ENCODE data around the gene SLX4IP.

SLX4IP gene

GRCh38 chr20:10633718-10634117 lies 198.6 kb downstream of the SLX4IP start:
- DNase-seq (ENCODE audit: low read depth, low spot score) = no peak

- DNase-seq (ENCODE audit: low read depth, low spot score) = no peak
Observed at GRCh38 chr20:10634211-10634610, 199.1 kb downstream of the SLX4IP start.

GRCh38 chr20:10634683-10635411 lies 199.7 kb downstream of the SLX4IP start:
- DNase-seq (ENCODE audit: low read depth, low spot score) = no peak

- DNase-seq (ENCODE audit: low read depth, low spot score) = no peak
Observed at GRCh38 chr20:10635476-10636208, 200.5 kb downstream of the SLX4IP start.

- DNase-seq (ENCODE audit: low read depth, low spot score) = no peak
Observed at GRCh38 chr20:10636326-10636818, 201.3 kb downstream of the SLX4IP start.

- DNase-seq (ENCODE audit: low read depth, low spot score) = no peak
Observed at GRCh38 chr20:10637031-10637559, 202.0 kb downstream of the SLX4IP start.

GRCh38 chr20:10637563-10637962 lies 202.5 kb downstream of the SLX4IP start:
- DNase-seq (ENCODE audit: low read depth, low spot score) = peak; percentile 86

GRCh38 chr20:10639077-10639736 lies 204.1 kb downstream of the SLX4IP start:
- no peak for DNase-seq (ENCODE audit: low read depth, low spot score)

GRCh38 chr20:10639737-10640556 lies 204.8 kb downstream of the SLX4IP start:
- DNase-seq (ENCODE audit: low read depth, low spot score) = no peak

GRCh38 chr20:10640897-10641296 lies 205.8 kb downstream of the SLX4IP start:
- DNase-seq (ENCODE audit: low read depth, low spot score) = no peak

GRCh38 chr20:10641467-10641866 lies 206.4 kb downstream of the SLX4IP start:
- no peak for DNase-seq (ENCODE audit: low read depth, low spot score)

- DNase-seq (ENCODE audit: low read depth, low spot score) = no peak
Observed at GRCh38 chr20:10641893-10642292, 206.8 kb downstream of the SLX4IP start.

GRCh38 chr20:10642856-10643559 lies 207.9 kb downstream of the SLX4IP start:
- no peak for DNase-seq (ENCODE audit: low read depth, low spot score)

GRCh38 chr20:10643560-10643873 lies 208.4 kb downstream of the SLX4IP start:
- DNase-seq (ENCODE audit: low read depth, low spot score) = no peak

GRCh38 chr20:10644458-10645204 lies 209.5 kb downstream of the SLX4IP start:
- no peak for DNase-seq (ENCODE audit: low read depth, low spot score)

GRCh38 chr20:10645205-10645570 lies 210.1 kb downstream of the SLX4IP start:
- DNase-seq (ENCODE audit: low read depth, low spot score) = no peak

GRCh38 chr20:10646006-10646405 lies 210.9 kb downstream of the SLX4IP start:
- no peak for DNase-seq (ENCODE audit: low read depth, low spot score)

GRCh38 chr20:10646886-10647420 lies 211.8 kb downstream of the SLX4IP start:
- DNase-seq (ENCODE audit: low read depth, low spot score) = no peak

GRCh38 chr20:10647471-10647870 lies 212.4 kb downstream of the SLX4IP start:
- DNase-seq (ENCODE audit: low read depth, low spot score) = no peak

GRCh38 chr20:10647909-10648308 lies 212.8 kb downstream of the SLX4IP start:
- no peak for DNase-seq (ENCODE audit: low read depth, low spot score)
